GM19099 (cell line): ENCODE data around the gene SLC25A11.

Experiments used
- POLR2A ChIP-seq: IDR thresholded peaks from 3 replicates; pipeline ENCODE4 v1.6.1; 2011; ENCODE audit warnings: low read depth; ENCODE audit not compliant: insufficient read length; ENCODE audit errors: extremely low read depth

The SLC25A11 gene

DNA sequence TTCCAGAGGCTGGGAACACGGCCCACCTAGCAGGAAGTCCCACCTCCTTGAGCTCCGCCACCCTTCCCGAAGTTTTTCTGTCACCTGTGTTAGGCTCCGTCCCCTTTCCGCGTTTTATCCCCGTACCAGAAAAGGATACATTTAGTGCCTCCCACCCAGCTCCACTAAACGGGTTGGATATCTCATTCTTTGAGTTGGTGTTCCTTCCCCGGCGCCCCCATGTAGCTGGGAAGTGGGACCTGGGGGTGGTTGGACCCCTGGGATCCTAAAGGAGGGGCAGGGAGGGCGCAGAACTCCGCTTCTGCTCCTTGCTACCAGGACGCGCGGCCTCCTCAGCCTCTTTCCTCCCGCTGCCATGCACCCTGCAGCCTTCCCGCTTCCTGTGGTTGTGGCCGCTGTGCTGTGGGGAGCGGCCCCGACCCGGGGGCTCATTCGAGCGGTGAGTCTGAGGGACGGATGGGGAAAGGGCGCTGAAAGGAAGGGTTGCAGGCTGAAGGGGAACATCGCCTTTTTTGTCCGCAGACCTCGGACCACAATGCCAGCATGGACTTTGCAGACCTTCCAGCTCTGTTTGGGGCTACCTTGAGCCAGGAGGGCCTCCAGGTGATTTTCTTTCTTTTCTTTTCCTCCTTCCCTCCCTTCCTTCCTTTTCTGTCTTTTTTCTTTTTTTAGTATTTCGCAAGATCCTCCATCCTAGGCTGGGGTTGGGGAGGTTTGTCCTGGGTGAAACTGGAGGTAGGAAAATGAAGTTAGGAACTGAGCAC lies 891 bp upstream of the SLC25A11 start:
- no peak for TF ChIP-seq POLR2A

DNA sequence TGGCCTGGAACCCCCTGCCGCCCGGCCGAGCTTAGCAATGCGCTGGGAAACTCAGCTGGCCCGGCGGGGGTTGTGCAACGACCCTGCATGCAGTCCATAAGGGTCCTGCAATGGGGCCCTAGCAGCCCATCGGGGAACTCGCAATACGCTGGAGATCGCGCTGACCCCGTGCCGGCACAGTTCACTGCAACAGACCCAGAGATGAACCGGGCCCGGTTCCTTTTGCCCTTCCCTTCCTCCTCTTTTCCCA lies 375 bp downstream of the SLC25A11 start:
- no peak for TF ChIP-seq POLR2A

DNA sequence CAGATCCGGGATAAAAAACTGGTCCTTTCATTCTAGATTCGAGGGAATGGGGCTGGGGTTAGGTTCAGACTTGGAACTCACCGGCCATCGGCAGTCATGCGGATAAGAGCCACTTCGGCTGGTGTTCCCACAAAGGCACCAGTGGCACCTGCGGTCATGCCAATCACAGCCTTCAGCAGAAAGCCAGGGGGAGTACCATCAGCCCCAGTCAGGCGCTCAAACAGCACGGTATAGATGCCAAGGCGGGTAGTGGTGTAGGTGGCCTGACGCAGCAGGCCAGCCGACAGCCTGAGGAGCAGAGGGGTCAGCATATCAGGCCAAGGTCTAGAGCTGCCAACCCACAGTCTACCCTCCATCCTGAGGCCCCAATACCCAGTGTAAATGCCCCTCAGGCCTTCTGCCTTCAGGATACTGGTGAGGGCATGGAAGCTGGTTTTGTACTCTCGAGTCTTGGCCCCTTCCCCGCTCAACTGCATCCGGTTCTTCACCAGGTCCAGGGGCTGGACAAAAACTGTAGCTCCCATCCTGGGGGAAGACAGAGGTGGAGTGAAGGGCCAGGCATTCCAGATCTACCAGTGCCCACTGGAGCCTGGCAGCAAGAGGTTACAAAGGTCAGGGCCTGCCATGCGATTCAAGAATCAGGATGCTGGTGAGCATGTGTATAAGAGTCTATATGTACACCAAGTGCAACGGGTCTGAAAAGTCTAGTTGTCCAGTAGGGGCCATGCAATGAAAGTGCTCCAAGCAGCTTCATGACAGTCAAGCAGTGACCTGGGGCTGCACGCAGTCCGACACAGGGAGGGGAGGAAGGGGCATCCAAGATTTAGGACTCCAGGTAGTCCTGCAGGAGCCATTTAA lies 929 bp downstream of the SLC25A11 start:
- no peak for TF ChIP-seq POLR2A

DNA sequence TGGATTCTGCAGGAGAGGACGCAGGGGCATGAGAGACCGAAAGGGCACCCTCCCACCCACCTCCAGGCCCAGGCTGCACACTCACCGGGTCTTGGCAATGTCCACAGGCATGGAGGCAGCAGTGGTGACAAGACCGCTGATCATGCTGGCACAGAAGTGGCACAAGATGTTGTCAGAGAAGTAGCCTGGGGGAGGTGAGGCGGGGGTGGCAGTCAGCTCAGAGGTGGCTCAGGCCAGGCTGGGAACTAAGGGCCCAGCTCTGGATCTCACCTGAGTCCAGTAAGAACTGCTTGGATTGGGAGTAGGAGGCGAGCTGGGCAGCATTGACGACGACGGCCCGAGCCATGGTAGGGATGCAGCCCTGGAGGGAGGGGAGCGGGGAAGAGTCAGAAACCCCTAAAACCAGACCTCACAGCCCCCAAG lies 1.8 kb downstream of the SLC25A11 start:
- TF ChIP-seq POLR2A, result no peak

DNA sequence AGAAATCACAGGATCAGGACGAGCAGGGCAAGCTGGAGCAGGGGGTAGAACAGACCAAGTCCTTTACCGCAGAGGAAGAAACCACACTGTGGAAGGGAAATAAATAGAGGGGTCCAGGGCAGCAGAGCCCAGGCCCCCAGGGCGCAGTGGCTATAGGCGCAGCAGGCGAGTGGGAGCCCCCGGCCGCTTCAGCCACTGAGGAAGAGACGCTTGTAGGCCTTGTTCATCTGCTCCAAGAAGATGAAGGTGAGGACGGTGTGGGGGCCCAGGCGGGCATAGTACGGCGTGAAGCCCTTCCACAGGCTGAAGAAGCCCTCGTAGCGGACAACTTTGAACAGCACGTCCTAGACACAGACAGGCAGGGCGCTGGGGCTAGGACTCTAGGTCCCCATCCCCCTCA lies 2.3 kb downstream of the SLC25A11 start:
- no peak for TF ChIP-seq POLR2A

DNA sequence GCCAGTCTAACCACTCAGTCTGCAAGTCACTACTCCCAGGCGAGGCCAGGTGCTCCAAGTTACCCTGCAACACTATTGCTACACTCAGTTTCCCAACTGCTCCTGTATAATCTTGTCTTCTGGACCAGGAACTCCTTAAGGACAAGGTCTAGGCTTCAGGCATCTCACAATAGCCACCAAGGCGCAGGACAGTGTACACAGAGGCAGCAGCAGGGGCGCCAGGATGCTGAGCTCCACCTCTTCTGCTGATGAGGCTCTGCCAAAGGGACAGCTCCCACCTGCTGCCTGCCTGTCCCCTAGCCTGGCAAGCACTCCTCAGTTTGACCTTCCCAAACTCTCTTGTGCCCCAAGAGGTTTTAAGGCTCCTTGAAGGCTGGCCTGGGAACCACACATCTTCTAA lies 3.4 kb downstream of the SLC25A11 start:
- no peak for TF ChIP-seq POLR2A

DNA sequence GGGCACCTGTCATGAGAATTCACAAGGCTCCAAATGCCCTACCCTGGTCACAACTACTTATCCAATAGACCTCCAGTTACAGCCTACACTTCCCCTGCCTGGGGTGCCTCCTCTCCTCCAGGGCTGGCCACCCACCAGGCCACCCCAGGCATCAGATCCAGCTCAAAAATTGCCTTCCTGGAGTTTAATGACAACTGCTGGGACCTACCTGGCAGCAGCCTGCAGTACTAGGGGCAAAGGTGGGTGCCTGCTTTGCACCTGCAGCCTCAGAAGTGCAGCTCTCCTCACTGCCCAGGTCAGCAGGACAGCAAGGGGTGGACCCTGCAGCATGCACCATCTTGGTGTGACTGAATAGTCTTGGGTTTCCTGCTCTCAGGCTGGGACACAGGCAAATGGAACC lies 4.2 kb downstream of the SLC25A11 start:
- TF ChIP-seq POLR2A, result no peak

DNA sequence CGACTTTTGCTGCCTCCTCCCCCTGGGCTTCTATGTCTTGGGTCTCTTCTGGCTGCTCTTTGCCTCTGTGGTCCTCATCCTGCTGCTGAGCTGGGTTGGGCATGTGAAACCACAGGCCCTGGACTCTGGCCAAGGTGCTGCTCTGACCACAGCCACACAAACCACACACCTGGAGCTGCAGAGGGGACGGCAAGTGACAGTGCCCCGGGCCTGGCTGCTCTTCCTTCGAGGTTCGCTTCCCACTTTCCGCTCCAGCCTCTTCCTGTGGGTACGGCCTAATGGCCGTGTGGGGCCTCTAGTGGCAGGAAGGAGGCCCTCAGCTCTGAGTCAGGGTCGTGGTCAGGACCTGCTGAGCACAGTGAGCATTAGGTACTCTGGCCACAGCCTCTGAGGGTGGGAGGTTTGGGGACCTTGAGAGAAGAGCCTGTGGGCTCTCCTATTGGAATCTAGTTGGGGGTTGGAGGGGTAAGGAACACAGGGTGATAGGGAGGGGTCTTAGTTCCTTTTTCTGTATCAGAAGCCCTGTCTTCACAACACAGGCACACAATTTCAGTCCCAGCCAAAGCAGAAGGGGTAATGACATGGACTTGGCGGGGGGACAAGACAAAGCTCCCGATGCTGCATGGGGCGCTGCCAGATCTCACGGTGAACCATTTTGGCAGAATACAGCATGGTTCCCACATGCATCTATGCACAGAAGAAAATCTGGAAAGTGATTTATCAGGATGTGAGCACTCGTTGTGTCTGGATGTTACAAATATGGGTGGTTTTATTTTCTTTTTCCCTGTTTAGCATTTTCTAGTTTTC lies 5.5 kb downstream of the SLC25A11 start:
- TF ChIP-seq POLR2A, result no peak

DNA sequence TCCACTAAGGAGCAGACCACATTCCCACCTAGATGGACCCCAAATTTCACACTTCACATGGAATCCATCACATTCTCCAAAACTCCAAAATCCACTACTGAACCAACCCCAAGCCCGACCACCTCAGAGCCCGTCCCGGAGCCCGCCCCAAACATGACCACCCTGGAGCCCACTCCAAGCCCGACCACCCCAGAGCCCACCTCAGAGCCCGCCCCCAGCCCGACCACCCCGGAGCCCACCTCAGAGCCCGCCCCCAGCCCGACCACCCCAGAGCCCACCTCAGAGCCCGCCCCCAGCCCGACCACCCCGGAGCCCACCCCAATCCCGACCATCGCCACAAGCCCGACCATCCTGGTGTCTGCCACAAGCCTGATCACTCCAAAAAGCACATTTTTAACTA lies 6.2 kb downstream of the SLC25A11 start:
- TF ChIP-seq POLR2A, result no peak

DNA sequence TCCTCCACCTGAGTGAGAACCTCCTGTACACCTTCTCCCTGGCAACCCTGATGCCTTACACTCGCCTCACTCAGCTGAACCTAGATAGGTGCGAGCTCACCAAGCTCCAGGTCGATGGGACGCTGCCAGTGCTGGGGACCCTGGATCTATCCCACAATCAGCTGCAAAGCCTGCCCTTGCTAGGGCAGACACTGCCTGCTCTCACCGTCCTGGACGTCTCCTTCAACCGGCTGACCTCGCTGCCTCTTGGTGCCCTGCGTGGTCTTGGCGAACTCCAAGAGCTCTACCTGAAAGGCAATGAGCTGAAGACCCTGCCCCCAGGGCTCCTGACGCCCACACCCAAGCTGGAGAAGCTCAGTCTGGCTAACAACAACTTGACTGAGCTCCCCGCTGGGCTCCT lies 7.1 kb downstream of the SLC25A11 start:
- TF ChIP-seq POLR2A, result no peak

DNA sequence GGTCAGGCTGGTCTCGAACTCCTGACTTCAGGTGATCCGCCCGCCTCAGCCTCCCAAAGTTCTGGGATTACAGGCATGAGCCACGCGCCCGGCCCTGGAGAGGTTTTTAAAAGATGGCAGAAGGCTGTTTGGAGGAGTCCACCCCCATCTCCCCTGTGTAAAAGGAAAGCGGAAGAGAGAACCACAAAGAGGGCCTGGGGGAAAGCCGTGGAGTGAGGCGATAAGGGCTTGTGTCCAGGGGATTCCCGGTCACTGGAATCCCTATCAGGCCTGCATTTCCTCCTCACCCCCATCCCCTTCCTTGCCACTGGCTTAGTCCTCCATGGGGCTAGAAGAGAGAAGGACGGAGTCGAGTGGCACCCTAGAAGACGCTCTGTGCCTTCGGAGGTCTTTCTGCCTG lies 7.9 kb downstream of the SLC25A11 start, which contains the start of gene GP1BA:
GP1BA (plus strand) TSS at position 315 of the 400 bp plus-strand sequence. CDS start 328 bp downstream, outside the sequence.
- no peak for TF ChIP-seq POLR2A

DNA sequence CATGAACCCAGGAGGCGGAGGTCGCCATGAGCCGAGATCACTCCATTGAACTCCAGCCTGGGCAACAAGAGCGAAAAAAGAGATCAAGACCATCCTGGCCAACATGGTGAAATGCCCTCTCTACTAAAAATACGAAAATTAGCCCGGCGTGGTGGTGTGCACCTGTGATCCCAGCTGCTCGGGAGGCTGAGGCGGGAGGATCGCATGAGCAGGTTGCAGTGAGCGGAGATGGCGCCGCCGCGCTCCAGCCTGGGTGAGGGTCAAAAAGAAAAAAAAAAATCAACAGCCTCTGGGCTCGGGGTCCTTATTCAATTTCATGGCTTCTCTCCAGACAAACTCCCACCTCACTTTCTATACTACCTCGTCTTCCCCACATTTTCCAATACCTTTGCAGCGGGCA lies 11.0 kb downstream of the SLC25A11 start:
- TF ChIP-seq POLR2A, result no peak

DNA sequence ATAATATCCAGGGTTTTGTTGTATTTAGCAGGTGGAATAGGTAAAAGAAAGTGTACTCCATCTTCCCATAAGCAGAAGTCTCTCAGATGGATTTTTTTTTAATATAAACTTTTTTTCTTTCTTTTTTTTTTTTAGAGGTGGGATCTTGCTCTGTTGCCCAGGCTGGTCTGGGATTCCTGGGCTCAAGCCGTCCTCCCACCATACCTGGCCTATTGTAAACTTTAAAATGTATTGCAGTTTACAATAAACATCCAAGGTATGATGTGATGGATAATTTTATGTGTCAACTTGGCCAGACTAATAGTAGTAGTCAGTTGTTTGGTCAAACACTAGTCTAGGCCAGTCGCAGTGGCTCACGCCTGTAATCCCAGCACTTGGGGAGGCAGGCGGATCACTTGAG lies 18.5 kb downstream of the SLC25A11 start:
- TF ChIP-seq POLR2A, result no peak

DNA sequence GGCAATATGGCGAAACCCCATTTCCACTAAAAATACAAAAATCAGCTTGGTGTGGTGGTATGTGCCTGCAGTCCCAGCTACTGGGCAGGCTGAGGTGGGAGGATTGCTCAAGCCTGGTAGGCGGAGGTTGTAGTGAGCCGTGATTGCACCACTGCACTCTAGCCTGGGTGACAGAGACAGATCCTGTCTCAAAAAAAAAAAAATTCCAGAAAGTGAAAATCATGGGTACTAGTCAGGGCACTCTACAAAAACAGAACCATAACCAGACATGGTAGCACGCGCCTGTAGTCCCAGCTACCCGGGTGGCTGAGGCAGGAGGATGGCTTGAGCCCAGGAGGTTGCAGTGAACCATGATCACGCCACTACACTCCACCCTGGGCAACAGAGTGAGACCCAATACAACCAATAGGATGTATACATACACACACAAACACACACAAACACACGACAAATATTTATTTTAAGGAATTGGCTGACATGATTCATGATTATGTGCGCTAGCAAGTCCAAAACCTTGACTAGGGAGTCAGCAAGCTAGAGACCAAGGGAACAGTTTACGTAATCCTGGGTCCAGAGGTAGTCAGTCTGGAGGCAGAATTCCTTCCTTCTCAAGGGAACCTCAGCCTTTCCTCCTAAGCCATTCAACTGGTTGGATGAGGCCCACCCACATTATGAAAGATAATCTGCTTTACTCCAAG lies 19.3 kb downstream of the SLC25A11 start:
- TF ChIP-seq POLR2A, result no peak

DNA sequence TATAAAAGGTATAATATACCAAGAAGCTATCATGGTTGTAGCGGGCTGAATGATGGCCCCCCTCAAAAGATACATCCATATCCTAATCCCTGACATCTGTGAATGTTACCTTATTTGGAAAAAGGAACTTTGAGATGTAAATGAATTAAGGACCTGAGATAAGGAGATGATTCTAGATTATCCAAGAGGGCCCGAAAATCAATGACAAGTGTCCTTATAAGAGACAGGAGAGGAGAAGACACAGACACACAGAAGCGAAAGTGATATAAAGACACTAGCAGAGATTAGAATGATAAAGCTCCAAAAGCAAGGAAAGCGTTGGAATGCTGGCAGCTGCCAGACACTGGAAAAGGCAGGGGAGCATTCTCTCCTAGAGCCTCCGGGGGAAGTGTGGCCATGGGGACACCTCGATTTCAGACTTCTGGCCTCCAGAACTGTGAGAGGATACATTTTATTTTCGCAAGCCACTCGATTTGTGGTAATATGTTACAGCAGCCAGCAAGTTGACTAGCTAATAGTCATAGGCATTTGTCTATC lies 20.3 kb downstream of the SLC25A11 start:
- TF ChIP-seq POLR2A, result no peak
